ENCODE results near the gene PON1.
A peak's percentile ranks its signal among the peaks of the same experiment; 100 is the strongest.

The PON1 gene

DNA sequence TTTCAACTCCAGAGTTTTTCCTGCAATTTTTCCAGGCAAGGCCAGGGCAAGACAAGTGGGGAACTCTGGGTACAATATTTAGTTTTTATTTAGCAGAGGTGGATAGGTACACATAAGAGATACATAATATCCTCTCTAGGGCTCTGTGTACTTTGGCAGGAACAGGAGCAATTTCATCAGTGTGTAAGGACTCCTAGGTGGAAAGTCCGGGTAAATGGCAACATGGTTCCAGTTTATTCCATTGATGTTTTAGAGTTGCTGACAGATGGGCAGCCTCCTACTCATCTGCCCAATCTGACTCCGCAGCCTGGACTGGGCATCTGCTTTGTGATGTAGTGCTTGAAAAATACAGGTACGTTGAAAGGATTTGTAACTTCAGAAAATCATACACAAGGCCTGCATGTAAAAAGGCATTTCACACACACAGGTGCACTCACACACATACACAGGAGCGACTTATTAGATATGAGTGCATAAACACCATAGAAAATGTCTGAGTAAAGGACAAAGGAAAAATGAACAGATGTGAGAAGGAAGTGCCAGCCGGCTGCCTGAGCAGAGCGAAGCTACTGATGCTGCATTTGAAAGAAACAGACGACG, 5.7 kb downstream of the PON1 start:
- TF ChIP-seq, protein P1, sequence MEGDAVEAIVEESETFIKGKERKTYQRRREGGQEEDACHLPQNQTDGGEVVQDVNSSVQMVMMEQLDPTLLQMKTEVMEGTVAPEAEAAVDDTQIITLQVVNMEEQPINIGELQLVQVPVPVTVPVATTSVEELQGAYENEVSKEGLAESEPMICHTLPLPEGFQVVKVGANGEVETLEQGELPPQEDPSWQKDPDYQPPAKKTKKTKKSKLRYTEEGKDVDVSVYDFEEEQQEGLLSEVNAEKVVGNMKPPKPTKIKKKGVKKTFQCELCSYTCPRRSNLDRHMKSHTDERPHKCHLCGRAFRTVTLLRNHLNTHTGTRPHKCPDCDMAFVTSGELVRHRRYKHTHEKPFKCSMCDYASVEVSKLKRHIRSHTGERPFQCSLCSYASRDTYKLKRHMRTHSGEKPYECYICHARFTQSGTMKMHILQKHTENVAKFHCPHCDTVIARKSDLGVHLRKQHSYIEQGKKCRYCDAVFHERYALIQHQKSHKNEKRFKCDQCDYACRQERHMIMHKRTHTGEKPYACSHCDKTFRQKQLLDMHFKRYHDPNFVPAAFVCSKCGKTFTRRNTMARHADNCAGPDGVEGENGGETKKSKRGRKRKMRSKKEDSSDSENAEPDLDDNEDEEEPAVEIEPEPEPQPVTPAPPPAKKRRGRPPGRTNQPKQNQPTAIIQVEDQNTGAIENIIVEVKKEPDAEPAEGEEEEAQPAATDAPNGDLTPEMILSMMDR (IDR thresholded peaks at IDR 0.05; ENCODE audit: control insufficient read depth, extremely low read depth, insufficient read depth) = no peak
- DNase-seq (ENCODE audit: low read depth) = peak; percentile 41
- no peak overlapping the region for H3K4me3 ChIP-seq (ENCODE audit: low read depth, low read length)

- TF ChIP-seq, protein P1 (IDR thresholded peaks at IDR 0.05; ENCODE audit: control insufficient read depth, extremely low read depth, insufficient read depth) = no peak
- no peak for DNase-seq (ENCODE audit: low read depth)
These were observed 6.4 kb downstream of the PON1 start for GRCh38 chr7:95317966-95318365.

GRCh38 chr7:95317546-95317945, 6.8 kb downstream of the PON1 start:
- no peak overlapping the region for H3K4me3 ChIP-seq (ENCODE audit: low read depth, low read length)
- no peak for DNase-seq (ENCODE audit: low read depth)
- TF ChIP-seq, protein P1 (IDR thresholded peaks at IDR 0.05; ENCODE audit: control insufficient read depth, extremely low read depth, insufficient read depth) = no peak

More at GRCh38 chr7:95317966-95318365, 6.4 kb downstream of the PON1 start:
- no peak overlapping the region for H3K4me3 ChIP-seq (ENCODE audit: low read depth, low read length)

GRCh38 chr7:95316588-95316987, 7.7 kb downstream of the PON1 start:
- no peak overlapping the region for H3K4me3 ChIP-seq (ENCODE audit: low read depth, low read length)
- TF ChIP-seq, protein P1 (IDR thresholded peaks at IDR 0.05; ENCODE audit: control insufficient read depth, extremely low read depth, insufficient read depth) = no peak
- no peak for DNase-seq (ENCODE audit: low read depth)

- TF ChIP-seq, protein P1 (IDR thresholded peaks at IDR 0.05; ENCODE audit: control insufficient read depth, extremely low read depth, insufficient read depth) = no peak
- H3K4me3 ChIP-seq (ENCODE audit: low read depth, low read length) = no peak overlapping the region
- no peak for DNase-seq (ENCODE audit: low read depth)
These were observed 11.8 kb downstream of the PON1 start for GRCh38 chr7:95312561-95312960.

- no peak for DNase-seq (ENCODE audit: low read depth)
- TF ChIP-seq, protein P1 (IDR thresholded peaks at IDR 0.05; ENCODE audit: control insufficient read depth, extremely low read depth, insufficient read depth) = no peak
- no peak overlapping the region for H3K4me3 ChIP-seq (ENCODE audit: low read depth, low read length)
These were observed 12.9 kb downstream of the PON1 start for GRCh38 chr7:95311389-95311788.

DNA sequence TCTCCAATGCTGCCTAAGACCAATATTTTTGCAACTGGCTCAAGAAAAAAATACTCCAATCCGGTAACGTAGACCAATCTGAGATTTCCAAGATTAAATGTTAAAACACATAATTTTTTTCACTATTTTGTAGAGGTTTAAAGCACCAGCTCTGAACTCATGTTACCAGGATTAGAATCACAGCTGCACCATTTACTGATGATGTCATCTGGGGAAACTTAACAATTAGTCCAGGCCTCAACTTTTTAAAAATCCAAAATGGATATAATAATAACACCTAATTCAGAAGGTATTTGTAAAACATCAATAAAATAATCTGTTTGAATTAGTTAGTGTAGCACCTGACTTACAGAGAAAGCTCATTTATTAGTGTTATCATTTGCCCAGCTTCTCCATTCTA, 14.4 kb downstream of the PON1 start:
- TF ChIP-seq, protein P1 (IDR thresholded peaks at IDR 0.05; ENCODE audit: control insufficient read depth, extremely low read depth, insufficient read depth) = no peak
- H3K4me3 ChIP-seq (ENCODE audit: low read depth, low read length) = no peak overlapping the region

More for the DNA sequence above, 14.4 kb downstream of the PON1 start:
- no peak for DNase-seq (ENCODE audit: low read depth)
